HS-27A (cell line): ENCODE results near the gene UNC13C.

ENCODE experiments used
- DNase-seq: peaks from one replicate; pipeline ENCODE4 v3.0.0-alpha.2; 2012; ENCODE audit warnings: low read depth, missing footprints

UNC13C gene

DNA sequence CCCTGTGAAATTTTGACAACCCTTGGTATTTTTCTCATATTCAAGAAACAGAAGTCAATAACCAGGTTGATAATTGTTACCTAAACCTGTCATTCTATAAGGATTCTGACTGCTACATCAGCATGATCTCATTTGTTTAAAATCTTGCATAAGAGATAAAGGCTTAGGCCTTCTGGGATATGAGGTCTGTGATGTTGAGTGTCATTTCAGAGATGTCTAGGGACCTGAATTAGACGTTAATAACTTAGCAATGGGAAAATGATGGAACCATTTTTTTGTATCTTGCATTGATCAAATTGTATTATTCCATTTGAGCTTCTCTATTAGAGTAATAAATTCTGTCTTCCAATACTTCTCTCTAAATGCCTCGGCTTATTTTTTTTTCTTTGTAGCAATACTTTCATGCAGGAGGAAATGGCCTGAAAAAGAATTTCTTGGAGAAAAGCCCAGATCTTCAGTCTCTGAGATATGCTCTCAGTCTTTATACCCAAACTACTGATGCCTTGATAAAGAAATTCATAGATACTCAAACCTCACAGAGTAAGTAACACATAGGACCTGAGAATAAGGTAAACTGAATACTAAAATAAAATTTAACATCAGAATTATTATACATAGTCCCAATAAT, 589.3 kb downstream of the UNC13C start:
- no peak for DNase-seq

DNA sequence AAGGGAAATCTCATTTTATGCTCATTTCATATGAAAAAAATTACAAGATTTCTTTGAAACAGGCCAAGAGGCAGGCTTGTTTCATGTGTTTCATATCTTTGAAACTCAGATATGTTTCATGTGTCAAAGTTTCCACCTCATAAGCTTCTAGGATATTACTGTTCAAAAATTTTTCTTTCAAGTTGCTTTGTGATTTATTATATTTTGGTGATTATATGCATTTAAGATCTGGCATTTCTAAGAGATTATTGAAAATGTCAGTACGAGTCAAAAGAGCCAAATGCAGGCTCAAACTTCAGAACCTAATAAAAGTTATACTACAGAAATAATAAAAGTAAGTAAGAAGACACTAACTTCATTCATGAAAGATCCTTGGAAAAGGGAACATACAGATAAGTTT, 590.1 kb downstream of the UNC13C start:
- no peak for DNase-seq

DNA sequence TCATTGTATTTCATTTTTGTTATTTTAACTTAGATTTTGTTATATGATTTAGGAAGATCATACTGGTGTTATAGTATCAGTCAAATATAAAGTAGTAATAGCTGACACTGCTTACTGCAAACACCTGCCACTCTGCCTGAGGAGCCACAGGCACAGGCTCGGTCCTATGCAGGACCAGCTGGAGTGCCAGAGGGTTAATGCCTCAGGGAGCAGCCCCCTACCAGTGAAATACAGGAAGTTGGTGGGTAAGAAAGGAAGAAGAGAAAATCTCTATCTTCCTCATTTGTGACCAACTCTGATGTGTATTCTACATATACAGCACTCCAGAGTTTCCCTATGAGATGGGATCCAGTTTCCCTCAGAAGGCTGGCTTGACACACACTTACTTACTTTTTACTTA, 593.3 kb downstream of the UNC13C start:
- no peak for DNase-seq

DNA sequence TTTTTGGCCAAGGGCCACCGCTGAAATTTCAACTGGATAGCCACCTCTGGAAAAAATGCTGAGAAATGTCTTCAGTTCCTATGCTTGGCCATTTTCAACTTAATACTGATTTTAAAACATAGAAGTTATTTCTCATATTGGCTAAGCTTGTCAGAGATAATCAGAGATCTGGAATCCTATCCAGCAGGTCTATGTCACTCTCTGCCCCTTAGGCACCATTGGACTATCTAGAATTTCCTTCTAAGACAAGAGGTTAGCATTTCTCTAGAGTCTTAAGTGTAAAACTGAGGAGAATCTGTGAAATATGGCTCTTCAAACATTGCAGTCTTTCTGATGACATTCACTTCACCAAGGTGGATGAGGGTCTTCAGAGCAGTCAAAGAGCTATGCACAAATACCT, 597.3 kb downstream of the UNC13C start:
- no peak for DNase-seq

- no peak for DNase-seq
Observed at GRCh38 chr15:54576298-54576935, 598.2 kb downstream of the UNC13C start.

DNA sequence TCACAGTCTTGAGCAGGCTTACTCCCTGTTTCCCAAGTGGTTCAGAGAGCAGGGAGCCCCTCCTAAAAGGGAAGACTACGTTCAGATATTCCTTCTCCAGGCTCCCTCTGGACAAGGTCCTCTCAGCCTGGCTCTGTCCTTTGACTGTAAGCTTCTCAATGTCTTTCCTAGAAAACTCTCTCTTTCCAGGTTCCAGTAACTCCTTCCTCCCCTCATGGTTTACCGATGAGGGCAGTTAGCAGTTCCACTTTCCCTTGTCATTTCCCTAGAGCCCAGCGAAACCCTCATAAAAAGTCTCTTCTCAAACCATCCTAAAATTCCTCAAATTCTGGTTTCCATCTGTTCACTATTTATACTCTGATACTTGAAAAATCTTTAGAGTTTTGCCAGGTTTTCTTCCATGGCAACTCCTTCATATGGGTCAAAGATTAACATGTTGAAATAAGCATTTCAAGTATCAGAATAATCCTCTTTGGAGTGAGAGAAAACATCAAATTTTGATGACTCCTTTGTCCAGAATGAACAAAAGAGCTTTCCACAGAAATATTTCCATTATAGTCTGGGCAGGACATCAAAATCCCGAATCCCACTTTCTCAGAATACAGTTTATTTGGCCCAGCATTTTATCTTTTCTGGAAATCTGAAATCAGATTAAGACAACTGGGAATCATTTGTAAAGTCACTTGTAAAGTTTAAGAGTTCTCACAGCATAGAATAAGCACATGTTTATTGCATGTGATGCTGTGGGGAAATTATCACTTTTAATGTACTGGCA, 599.4 kb downstream of the UNC13C start:
- no peak for DNase-seq

GRCh38 chr15:54579855-54580254, 601.6 kb downstream of the UNC13C start:
- no peak for DNase-seq

DNA sequence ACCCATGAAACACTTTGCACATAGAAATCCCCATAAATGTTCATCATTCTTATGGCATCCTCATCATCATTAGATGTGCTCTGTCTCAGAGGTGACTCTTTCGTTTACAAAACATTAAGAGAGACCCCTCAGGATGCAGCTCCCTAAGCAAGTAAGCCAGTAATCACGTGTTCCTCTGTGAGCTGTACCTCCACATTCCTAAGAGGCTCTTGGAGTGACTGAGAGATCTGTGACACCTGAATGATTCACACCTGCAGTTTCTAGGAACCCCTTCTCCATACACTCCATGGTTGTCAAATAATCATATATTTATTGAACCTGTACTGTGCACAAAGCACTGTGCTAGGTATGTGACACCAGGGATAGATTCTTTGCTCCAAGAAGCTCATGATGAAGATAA, 602.4 kb downstream of the UNC13C start:
- no peak for DNase-seq

GRCh38 chr15:54582863-54583643, 604.8 kb downstream of the UNC13C start:
- DNase-seq: no peak

DNA sequence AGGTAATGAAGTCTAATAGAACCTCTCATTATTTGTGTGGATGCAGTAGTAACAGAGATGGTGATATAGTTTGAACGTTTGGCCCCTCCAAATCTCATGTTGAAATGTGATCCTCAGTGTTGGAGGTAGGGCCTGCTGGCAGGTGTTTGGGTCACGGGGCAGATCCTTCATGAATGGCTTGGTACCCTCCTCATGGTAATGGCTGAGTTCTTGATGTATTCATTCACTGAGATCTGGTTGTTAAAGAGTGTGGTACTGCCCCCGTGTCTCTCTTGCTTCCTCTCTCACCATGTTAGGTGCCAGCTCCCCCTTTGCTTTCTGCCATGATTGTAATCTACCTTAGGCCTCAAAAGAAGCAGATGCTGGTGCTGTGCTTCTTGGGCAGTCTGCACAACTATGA, 606.8 kb downstream of the UNC13C start:
- DNase-seq: no peak

DNA sequence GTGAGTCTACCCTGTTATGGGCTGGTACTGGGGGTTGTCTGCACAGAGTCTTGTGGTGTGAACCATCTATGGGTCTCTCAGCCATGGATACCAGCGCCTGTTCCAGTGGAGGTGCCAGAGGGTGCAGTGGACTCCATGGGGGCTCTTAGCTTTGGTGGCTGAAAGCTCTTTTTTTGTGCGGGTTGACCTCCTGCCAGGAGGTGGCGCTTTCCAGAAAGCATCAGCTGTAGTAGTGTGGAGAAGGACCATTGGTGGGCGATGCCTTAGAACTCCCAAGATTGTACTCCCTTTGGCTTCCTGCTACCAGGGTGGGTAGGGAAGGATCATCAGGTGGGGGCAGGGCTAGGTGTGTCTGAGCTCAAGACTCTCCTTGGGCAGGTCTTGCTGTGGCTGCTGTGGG, 615.9 kb downstream of the UNC13C start:
- no peak for DNase-seq

DNA sequence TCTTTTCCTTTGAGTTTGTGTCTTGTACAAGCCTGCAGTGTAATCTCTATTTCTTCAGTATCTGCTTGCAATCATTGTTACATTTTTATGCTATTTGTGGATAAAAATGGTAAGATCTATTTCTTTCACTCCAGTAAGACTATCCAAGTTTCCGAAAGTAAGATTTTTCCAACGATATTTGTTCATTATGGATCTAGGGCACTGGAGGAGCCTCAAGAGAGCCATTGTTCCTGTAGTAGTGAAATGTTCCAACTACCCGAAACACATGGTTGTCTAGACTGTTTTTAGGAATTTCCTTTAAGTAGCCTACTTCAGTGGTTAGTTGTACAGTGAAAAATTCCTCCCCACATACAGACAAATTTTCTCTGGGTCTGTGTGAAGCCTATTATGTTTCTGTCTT, 621.1 kb downstream of the UNC13C start:
- DNase-seq: no peak

DNA sequence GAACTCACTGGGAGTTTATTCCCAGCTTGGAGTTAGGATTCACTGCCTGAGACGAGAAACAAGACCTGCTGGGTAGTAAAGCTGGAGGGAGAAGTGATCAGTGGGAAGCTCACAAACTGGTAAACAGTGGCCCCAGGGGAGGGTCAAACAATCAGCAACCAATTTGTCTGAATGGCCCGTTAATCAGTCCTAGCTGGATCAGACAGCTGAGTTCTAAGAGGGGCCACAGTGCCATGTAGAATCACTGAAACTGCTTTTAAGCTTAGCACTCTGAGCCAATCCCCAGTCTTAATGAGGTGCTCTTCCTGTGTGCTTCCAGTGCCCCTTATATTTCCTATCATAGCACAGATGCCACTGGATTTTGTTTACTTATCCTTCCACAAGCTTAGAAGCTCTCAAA, 626.8 kb downstream of the UNC13C start:
- DNase-seq: no peak

DNA sequence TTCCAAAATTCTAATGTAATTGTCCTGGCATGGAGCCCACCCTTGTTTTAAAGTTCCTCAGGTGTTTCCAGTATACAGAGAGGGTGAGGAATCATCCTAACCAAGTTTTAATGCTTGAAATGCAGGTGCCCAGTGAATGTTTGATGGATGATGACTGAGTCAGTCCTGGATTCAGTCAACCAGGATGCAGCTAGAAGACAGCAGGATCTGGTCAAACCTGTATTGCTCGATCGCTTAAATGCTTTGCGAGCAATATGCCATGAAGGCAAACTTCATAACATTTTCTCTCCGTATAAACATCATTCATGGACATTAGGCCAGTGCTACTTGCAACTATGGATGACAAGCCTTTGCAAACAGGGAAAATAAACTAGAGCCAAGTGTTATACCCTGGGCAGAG, 627.3 kb downstream of the UNC13C start:
- no peak for DNase-seq

DNA sequence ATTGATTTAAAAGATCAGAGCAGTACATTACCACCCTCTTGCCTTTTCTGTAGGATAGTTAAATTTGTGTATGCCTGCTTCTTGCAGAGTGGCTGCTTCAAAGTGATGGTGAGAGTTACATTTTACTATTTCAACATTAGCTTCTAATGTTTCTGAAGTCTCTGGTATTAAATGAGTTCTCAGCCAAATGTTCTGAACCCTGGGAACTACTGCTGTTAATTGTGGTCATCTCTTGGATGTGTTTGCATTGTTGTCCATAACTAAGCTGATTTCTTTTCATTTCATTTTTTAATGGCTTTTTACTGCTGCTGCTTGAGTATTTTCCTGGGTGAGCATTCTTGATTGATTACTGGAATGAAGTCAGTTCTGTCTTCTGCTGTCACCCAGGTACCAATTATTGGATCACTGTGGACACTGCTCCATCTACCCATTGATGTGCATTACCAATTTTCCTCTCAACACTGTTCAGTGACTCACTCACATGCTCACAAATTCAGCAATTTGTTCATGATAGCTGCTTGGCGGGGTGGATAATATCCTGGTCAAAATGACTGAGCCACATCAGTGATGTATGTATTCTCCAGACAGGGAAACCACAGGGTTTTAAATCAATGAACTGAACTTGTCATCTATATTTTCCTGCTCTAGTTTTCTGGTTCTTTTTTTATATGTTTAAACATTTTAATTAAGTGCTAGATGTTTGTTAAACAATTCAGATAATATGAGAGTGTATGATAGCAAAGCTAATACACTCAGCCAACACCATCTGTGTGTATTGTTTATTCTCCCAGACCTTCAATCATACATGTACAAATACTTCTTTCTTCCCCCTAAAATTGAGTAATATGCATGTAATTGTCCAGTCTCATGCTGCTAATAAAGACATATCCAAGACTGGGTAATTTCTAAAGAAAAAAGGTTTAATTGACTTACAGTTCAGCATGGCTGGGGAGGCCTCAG, 630.9 kb downstream of the UNC13C start:
- DNase-seq: no peak

DNA sequence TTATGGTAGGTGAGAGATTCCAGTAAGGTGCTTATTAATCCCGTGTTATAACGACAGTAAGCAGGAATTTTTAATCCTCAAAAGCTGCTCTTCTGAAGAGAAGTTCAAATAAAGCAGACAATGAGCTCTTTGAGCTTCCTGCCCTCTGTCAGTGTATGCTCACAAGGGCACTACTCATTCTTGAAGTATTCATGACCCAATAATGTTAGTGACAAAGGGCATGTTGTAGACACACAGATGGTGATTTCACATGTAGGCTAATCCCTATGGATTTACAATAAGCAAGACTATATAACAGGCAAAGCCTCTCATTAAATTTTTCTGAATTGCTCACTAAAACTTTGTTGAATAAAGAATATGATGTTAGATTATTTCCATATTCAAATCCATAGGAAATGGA, 639.9 kb downstream of the UNC13C start:
- no peak for DNase-seq

- DNase-seq: no peak
Observed at GRCh38 chr15:54619180-54619579, 640.9 kb downstream of the UNC13C start.

- DNase-seq: no peak
Observed at GRCh38 chr15:54620916-54621315, 642.7 kb downstream of the UNC13C start.

- no peak for DNase-seq
Observed at GRCh38 chr15:54636147-54636546, 657.9 kb downstream of the UNC13C start.

DNA sequence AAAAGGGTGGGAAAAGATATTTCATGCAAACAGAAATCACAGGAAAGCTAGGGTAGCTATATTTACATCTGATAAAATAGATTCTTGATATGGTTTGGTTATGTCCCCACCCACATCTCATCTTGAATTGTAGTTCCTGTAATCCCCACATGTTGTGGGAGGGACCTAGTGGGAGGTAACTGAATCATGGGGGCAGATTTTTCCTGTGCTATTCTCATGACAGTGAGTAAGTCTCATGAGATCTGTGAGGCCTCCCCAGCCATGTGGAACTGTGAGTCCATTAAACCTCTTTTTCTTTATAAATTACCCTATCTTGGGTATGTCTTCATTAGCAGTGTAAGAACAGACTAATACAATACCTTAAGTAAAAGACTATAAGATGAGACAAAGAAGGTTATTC, 660.4 kb downstream of the UNC13C start:
- DNase-seq: no peak

GRCh38 chr15:54640873-54641272, 662.6 kb downstream of the UNC13C start:
- no peak for DNase-seq
